Type B pancreatic cell (in vitro differentiated cells): ENCODE results near the gene PLIN4. TPM values are rescaled to one million over a fixed set of nuclear protein-coding genes. Genes with fewer than 3 reads are reported as not detected.

ENCODE experiments used
- DNase-seq: peaks from one replicate; pipeline ENCODE4 v3.0.0; 2021; ENCODE audit warnings: mixed read lengths; ENCODE audit not compliant: unreplicated experiment; ENCODE audit errors: extremely low spot score
- H3K27ac Mint-ChIP-seq: 2 replicates; pipeline ENCODE4 v1.8.0; 2021; ENCODE audit warnings: mild to moderate bottlenecking, mixed read lengths
- H3K27me3 Mint-ChIP-seq: 2 replicates; pipeline ENCODE4 v1.8.0; 2021; ENCODE audit warnings: mixed read lengths
- H3K36me3 Mint-ChIP-seq: 2 replicates; pipeline ENCODE4 v1.8.0; 2021; ENCODE audit warnings: mixed read lengths
- H3K4me1 Mint-ChIP-seq: one replicate; pipeline ENCODE4 v1.8.0; 2021; ENCODE audit warnings: mixed read lengths; ENCODE audit not compliant: unreplicated experiment
- H3K4me3 Mint-ChIP-seq: 2 replicates; pipeline ENCODE4 v1.8.0; 2021; ENCODE audit warnings: mild to moderate bottlenecking, mixed read lengths
- H3K9me3 Mint-ChIP-seq: 2 replicates; pipeline ENCODE4 v1.8.0; 2021; ENCODE audit warnings: mixed read lengths
- CTCF ChIP-seq: fragments of 200-600 bp; sonication (generic); conservative IDR thresholded peaks from 2 replicates; pipeline ENCODE4 v1.5.0; 2021; ENCODE audit warnings: antibody characterized with exemption, mild to moderate bottlenecking
- total RNA-seq: library from RNA; stranded (reverse); gene quantifications from 2 replicates; pipeline ENCODE4 v1.2.1, GENCODE V29; 2021; ENCODE audit warnings: low replicate concordance

Gene PLIN4
- total RNA-seq, 1 donor from 2014 or later = 0.48 TPM

GRCh38 chr19:4559569-4559968 lies 41.3 kb upstream of the PLIN4 start, which contains the start of gene SEMA6B:
Gene SEMA6B (minus strand): TSS chr19:4559684. CDS start chr19:4558457, 1,227 bp downstream.
- no peak within 1 kb of the TSS for H3K4me3 Mint-ChIP-seq

GRCh38 chr19:4557971-4558941 lies 40.0 kb upstream of the PLIN4 start:
- TF ChIP-seq CTCF = peak; percentile 100
- Mint-ChIP-seq H3K4me3 (no peak overlapping the region), H3K27me3 (no peaks in the 10 kb centered on the region), H3K36me3 (no peaks in the 10 kb centered on the region), H3K27ac (no peak overlapping the region), H3K4me1 (no peaks in the 10 kb centered on the region), H3K9me3 (no peaks in the 10 kb centered on the region)
- DNase-seq = peak; percentile 78

More at GRCh38 chr19:4559569-4559968, 41.3 kb upstream of the PLIN4 start, which contains the start of gene SEMA6B:
- no peak for TF ChIP-seq CTCF
- Mint-ChIP-seq H3K9me3 (no peaks in the 10 kb centered on the region), H3K4me1 (no peaks in the 10 kb centered on the region), H3K27me3 (no peaks in the 10 kb centered on the region), H3K36me3 (no peaks in the 10 kb centered on the region), H3K27ac (no peak within 1 kb of the TSS)
- DNase-seq = no peak

- Mint-ChIP-seq H3K4me3 (no peak overlapping the region), H3K9me3 (no peaks in the 10 kb centered on the region), H3K27ac (no peak overlapping the region), H3K4me1 (no peaks in the 10 kb centered on the region), H3K27me3 (no peaks in the 10 kb centered on the region), H3K36me3 (no peaks in the 10 kb centered on the region)
- DNase-seq = peak; percentile 66
- no peak for TF ChIP-seq CTCF
Observed at GRCh38 chr19:4557144-4557970, 39.1 kb upstream of the PLIN4 start.

GRCh38 chr19:4556597-4557127 lies 38.4 kb upstream of the PLIN4 start:
- no peaks in the 10 kb centered on the region for H3K4me1 Mint-ChIP-seq
- H3K36me3 Mint-ChIP-seq = no peaks in the 10 kb centered on the region
- no peak overlapping the region for H3K4me3 Mint-ChIP-seq
- H3K27ac Mint-ChIP-seq = no peak overlapping the region
- no peak for TF ChIP-seq CTCF
- no peaks in the 10 kb centered on the region for H3K9me3 Mint-ChIP-seq
- no peaks in the 10 kb centered on the region for H3K27me3 Mint-ChIP-seq
- DNase-seq = no peak
